Measurements from ENCODE around the gene PRDM16. TPM values are rescaled to one million over a fixed set of nuclear protein-coding genes. Genes with fewer than 3 reads are reported as not detected.
A peak's percentile ranks its signal among the peaks of the same experiment; 100 is the strongest.

Gene PRDM16
- total RNA-seq, 1 experiment from 2014 or later, result 6.1 TPM

DNA sequence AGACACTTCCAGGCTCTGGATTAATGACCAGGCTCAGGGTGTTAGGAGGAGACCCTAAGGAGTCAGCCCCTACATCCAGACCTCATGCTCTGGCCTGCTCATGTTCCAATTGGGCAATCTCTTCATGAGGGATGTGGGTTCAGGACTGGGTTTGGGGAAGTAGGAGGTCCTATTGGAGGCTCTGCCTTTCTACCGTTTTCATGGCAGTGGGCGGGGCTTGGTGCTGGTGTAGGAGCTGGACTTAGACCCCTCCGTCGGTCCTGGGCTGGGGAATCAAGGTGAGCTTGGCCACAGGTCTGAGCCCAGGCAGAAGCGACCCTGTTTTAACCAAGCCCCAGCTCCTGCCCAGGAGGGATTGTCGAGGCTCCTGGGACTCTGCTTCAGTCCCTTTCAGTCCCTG is 123.4 kb downstream of the PRDM16 start:
- no peak overlapping the region for H2AFZ ChIP-seq (ENCODE audit: low read depth, low read length, poor library complexity, severe bottlenecking)
- no peaks in the 10 kb centered on the region for H4K20me1 ChIP-seq (ENCODE audit: insufficient read depth)
- no TSS peak for BruUV-seq (replicated peaks)
- ChIA-PET CTCF (no interaction called here), POLR2A (no interaction called here), RAD21 (ENCODE audit: low non-redundant PET in 1 of 2, low total read pairs in 2 of 2, uncharacterized antibody in 2 of 2, unreplicated experiment in 2 of 2) (no interaction called here)
- no peak overlapping the region for H3K27ac ChIP-seq (ENCODE audit: low read depth, low read length)
- no peaks in the 10 kb centered on the region for H3K79me2 ChIP-seq (ENCODE audit: insufficient read depth, low read length)
- H3K4me3 ChIP-seq (replicated peaks in 1 of 2; ENCODE audit: low read depth in 1 of 2, low read length in 2 of 2), result no peak overlapping the region
- no peaks in the 10 kb centered on the region for H3K9me2 ChIP-seq (ENCODE audit: insufficient read depth)
- H3K4me2 ChIP-seq (ENCODE audit: low read length), result no peak overlapping the region
- H3K36me3 ChIP-seq (ENCODE audit: control insufficient read depth in 1 of 2, insufficient read depth in 2 of 2, low read length in 2 of 2), result no peaks in the 10 kb centered on the region
- intact Hi-C loops (cut with micrococcal nuclease), result no loop called here
- TF ChIP-seq ZNF274 (IDR thresholded peaks at IDR 0.05; ENCODE audit: low read depth, low read length), result no peak
- TF ChIP-seq ELF1 (IDR thresholded peaks at IDR 0.05; ENCODE audit: borderline replicate concordance, low read depth), result no peak
- no peak for TF ChIP-seq FOSL1 (IDR thresholded peaks at IDR 0.05; ENCODE audit: low read depth)
- no peak for TF ChIP-seq EZH2 (IDR thresholded peaks at IDR 0.05)
- TF ChIP-seq SIN3A (IDR thresholded peaks at IDR 0.05; ENCODE audit: low read depth), result no peak
- TF ChIP-seq SP1 (IDR thresholded peaks at IDR 0.05; ENCODE audit: low read depth), result no peak
- TF ChIP-seq TCF7L2 (IDR thresholded peaks at IDR 0.05; ENCODE audit: borderline replicate concordance, extremely low read depth, insufficient read depth, insufficient read length), result no peak
- TF ChIP-seq RAD21 (IDR thresholded peaks at IDR 0.05; ENCODE audit: low read depth), result no peak
- no peaks in the 10 kb centered on the region for H3K27me3 ChIP-seq (ENCODE audit: insufficient read depth, low read length)
- no peaks in the 10 kb centered on the region for H3K9me3 ChIP-seq (ENCODE audit: control insufficient read depth in 1 of 2, insufficient read depth in 1 of 2, low read depth in 1 of 2, low read length in 2 of 2)
- ATAC-seq (peak; percentile 28; the same call in 1 of the 2 replicates), DNase-seq (ENCODE audit: low read depth, low spot score) (no peak)
- peaks cover 0 to 6% of the 10 kb centered on the region in 2 experiments; a peak in 2 of 4 replicates for H3K4me1 ChIP-seq (ENCODE audit: control insufficient read depth in 1 of 2, insufficient read depth in 2 of 2, low read length in 2 of 2)
- H3K9ac ChIP-seq (ENCODE audit: low read length), result no peak overlapping the region

- peaks cover 0 to 6% of the 10 kb centered on the region in 2 experiments; a peak in 2 of 4 replicates for H3K4me1 ChIP-seq (ENCODE audit: control insufficient read depth in 1 of 2, insufficient read depth in 2 of 2, low read length in 2 of 2)
- CTCF ChIA-PET, result no interaction called here
- POLR2A ChIA-PET, result no interaction called here
- H3K79me2 ChIP-seq (ENCODE audit: insufficient read depth, low read length), result no peaks in the 10 kb centered on the region
- no peaks in the 10 kb centered on the region for H3K36me3 ChIP-seq (ENCODE audit: control insufficient read depth in 1 of 2, insufficient read depth in 2 of 2, low read length in 2 of 2)
- H3K4me2 ChIP-seq (ENCODE audit: low read length), result no peak overlapping the region
- H3K9ac ChIP-seq (ENCODE audit: low read length), result no peak overlapping the region
- H3K9me2 ChIP-seq (ENCODE audit: insufficient read depth), result no peaks in the 10 kb centered on the region
- no peak overlapping the region for H3K4me3 ChIP-seq (replicated peaks in 1 of 2; ENCODE audit: low read depth in 1 of 2, low read length in 2 of 2)
- intact Hi-C loops (cut with micrococcal nuclease), result no loop called here
- H2AFZ ChIP-seq (ENCODE audit: low read depth, low read length, poor library complexity, severe bottlenecking), result no peak overlapping the region
- H3K9me3 ChIP-seq (ENCODE audit: control insufficient read depth in 1 of 2, insufficient read depth in 1 of 2, low read depth in 1 of 2, low read length in 2 of 2), result no peaks in the 10 kb centered on the region
- H3K27me3 ChIP-seq (ENCODE audit: insufficient read depth, low read length), result no peaks in the 10 kb centered on the region
- no peak for DNase-seq (ENCODE audit: low read depth, low spot score)
- H4K20me1 ChIP-seq (ENCODE audit: insufficient read depth), result no peaks in the 10 kb centered on the region
- peak; percentile 36; the same call in 1 of the 2 replicates for ATAC-seq
- BruUV-seq (replicated peaks), result no TSS peak
- no peak for TF ChIP-seq SP1 (IDR thresholded peaks at IDR 0.05; ENCODE audit: low read depth)
- no peak for TF ChIP-seq RAD21 (IDR thresholded peaks at IDR 0.05; ENCODE audit: low read depth)
- no peak for TF ChIP-seq JUND (IDR thresholded peaks at IDR 0.05)
- TF ChIP-seq SRF (IDR thresholded peaks at IDR 0.05; ENCODE audit: low read depth), result no peak
- no peak for TF ChIP-seq ZFX (IDR thresholded peaks at IDR 0.05)
- no peak for TF ChIP-seq POLR2A (IDR thresholded peaks at IDR 0.05; ENCODE audit: borderline replicate concordance, extremely low read depth, insufficient read depth, insufficient read length)
- no peak for TF ChIP-seq CBX3 (IDR thresholded peaks at IDR 0.05; ENCODE audit: low read depth)
- no peak for TF ChIP-seq FOSL1 (IDR thresholded peaks at IDR 0.05; ENCODE audit: low read depth)
- no peak for TF ChIP-seq CEBPB (IDR thresholded peaks at IDR 0.05; ENCODE audit: low read depth)
- RAD21 ChIA-PET (ENCODE audit: low non-redundant PET in 1 of 2, low total read pairs in 2 of 2, uncharacterized antibody in 2 of 2, unreplicated experiment in 2 of 2), result no interaction called here
- no peak overlapping the region for H3K27ac ChIP-seq (ENCODE audit: low read depth, low read length)
Observed at GRCh38 chr1:3192825-3193224, 123.8 kb downstream of the PRDM16 start.
